ENCODE data around the gene LLGL2.

DNA sequence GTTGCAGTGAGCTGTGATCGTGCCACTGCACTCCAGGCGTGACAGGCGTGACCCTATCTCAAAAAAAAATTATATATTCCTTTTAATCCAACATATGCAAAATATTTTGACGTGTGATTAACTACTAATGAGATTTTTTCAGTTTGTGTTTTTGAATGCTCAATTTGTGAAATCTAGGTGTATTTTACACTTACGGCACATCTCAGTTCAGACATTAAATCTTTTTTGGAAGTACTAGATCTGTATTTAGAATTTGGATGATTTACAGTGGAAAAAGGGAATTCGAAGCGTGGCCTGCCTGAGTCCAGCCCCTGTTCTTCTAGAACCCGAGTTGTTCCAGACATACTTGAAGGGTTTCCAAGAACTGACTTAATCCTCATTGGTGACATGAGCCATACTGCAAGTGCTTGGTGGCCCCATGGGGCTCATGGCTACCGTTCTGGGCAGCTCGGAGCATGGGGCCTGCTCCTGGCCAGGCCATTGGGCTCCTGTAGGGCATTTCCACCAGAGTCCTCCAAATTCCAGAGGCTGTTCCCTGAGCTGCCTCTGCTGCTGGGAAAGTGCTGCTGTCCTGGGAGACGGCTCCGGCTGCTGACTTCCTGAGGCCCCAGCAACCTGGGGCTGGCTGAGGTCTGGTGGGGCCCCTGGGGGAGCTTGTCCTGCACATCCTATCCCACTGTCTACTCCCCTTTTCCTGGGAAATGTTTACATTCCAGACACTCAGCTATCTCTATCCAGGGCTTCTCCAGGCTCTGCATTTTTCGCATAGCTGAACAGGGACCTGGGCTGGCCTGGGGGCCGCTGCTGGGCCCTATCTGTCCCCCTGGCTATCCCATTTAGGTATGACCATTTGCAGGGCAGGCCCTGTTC is 27.2 kb downstream of the LLGL2 start:
- TF ChIP-seq, protein P1, sequence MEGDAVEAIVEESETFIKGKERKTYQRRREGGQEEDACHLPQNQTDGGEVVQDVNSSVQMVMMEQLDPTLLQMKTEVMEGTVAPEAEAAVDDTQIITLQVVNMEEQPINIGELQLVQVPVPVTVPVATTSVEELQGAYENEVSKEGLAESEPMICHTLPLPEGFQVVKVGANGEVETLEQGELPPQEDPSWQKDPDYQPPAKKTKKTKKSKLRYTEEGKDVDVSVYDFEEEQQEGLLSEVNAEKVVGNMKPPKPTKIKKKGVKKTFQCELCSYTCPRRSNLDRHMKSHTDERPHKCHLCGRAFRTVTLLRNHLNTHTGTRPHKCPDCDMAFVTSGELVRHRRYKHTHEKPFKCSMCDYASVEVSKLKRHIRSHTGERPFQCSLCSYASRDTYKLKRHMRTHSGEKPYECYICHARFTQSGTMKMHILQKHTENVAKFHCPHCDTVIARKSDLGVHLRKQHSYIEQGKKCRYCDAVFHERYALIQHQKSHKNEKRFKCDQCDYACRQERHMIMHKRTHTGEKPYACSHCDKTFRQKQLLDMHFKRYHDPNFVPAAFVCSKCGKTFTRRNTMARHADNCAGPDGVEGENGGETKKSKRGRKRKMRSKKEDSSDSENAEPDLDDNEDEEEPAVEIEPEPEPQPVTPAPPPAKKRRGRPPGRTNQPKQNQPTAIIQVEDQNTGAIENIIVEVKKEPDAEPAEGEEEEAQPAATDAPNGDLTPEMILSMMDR (IDR thresholded peaks at IDR 0.05): no peak
- TF ChIP-seq ZFX (IDR thresholded peaks at IDR 0.05; ENCODE audit: borderline replicate concordance): no peak

Measured in 22Rv1 (cell line).